ENCODE measurements around the gene ARPIN.

DNA sequence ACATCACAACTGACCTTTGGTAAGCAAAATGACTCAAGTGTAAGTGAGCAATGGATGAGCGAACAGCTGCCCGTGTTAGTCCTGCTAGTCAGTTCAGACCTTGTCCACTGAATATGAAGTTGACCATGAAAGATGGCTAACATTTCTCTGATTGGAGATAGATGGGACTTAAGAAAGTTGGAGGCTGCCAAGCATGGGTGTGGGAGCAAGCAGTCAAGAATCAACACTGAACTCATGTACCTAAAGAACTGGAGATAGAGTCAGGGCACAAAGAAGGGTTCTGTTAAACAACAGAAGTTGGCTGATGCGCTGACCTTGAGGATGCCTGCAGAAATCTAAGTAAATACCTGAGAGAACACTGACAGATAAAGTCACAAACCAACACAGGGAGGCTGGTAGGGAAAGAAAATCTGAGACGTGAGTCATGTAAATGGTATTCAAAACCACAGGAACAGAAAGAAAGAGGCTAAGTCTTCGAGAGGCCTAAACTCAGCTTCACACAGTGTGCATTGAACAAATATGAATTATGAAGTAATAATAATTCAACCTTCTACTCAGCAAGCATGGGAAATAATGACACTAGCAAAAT is 67.4 kb downstream of the ARPIN start:
- TF ChIP-seq, protein P1, sequence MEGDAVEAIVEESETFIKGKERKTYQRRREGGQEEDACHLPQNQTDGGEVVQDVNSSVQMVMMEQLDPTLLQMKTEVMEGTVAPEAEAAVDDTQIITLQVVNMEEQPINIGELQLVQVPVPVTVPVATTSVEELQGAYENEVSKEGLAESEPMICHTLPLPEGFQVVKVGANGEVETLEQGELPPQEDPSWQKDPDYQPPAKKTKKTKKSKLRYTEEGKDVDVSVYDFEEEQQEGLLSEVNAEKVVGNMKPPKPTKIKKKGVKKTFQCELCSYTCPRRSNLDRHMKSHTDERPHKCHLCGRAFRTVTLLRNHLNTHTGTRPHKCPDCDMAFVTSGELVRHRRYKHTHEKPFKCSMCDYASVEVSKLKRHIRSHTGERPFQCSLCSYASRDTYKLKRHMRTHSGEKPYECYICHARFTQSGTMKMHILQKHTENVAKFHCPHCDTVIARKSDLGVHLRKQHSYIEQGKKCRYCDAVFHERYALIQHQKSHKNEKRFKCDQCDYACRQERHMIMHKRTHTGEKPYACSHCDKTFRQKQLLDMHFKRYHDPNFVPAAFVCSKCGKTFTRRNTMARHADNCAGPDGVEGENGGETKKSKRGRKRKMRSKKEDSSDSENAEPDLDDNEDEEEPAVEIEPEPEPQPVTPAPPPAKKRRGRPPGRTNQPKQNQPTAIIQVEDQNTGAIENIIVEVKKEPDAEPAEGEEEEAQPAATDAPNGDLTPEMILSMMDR (IDR thresholded peaks at IDR 0.05; ENCODE audit: low read depth, low read length): no peak
- TF ChIP-seq MYC (IDR thresholded peaks at IDR 0.05; ENCODE audit: low read depth, low read length): no peak

Data from NB4 (cell line).